H9 (cell line): ENCODE results near the gene USP5. TPM values are rescaled to one million over a fixed set of nuclear protein-coding genes. Genes with fewer than 3 reads are reported as not detected.

ENCODE experiments used
- DNase-seq: peaks from one replicate; pipeline ENCODE4 v3.0.0-alpha.2; 2017
- H2AFZ ChIP-seq: one replicate; pipeline ENCODE4 v1.6.1; 2013; ENCODE audit warnings: mild to moderate bottlenecking, low read length, control low read depth, moderate library complexity
- H2AK5ac ChIP-seq: 2 replicates; pipeline ENCODE4 v1.6.1; 2013; ENCODE audit warnings: low read length, control low read depth, mixed read lengths; ENCODE audit not compliant: insufficient read length
- H2BK120ac ChIP-seq: one replicate; pipeline ENCODE4 v1.6.1; 2013; ENCODE audit warnings: low read depth, mild to moderate bottlenecking, low read length, control low read depth, inconsistent platforms; ENCODE audit not compliant: poor library complexity, severe bottlenecking
- H2BK12ac ChIP-seq: 2 replicates; pipeline ENCODE4 v1.6.1; 2013; ENCODE audit warnings: low read length, control low read depth, mixed read lengths, low read depth; ENCODE audit not compliant: insufficient read length
- H2BK15ac ChIP-seq: 2 replicates; pipeline ENCODE4 v1.6.1; 2013; ENCODE audit warnings: low read depth, low read length, control low read depth
- H2BK20ac ChIP-seq: one replicate; pipeline ENCODE4 v1.6.1; 2013; ENCODE audit warnings: low read depth, mild to moderate bottlenecking, low read length, control low read depth, inconsistent platforms; ENCODE audit not compliant: poor library complexity, severe bottlenecking
- H2BK5ac ChIP-seq: 2 replicates; pipeline ENCODE4 v1.6.1; 2013; ENCODE audit warnings: low read length, control low read depth, mixed read lengths; ENCODE audit not compliant: insufficient read length
- H3K14ac ChIP-seq: 2 replicates; pipeline ENCODE4 v1.6.1; 2013; ENCODE audit warnings: low read length, control low read depth; ENCODE audit not compliant: insufficient read depth
- H3K18ac ChIP-seq: 2 replicates; pipeline ENCODE4 v1.6.1; 2013; ENCODE audit warnings: low read depth, mild to moderate bottlenecking, mixed read lengths, low read length, control low read depth; ENCODE audit not compliant: insufficient read length
- H3K23ac ChIP-seq: 2 replicates; pipeline ENCODE4 v1.6.1; 2013; ENCODE audit warnings: low read length, control low read depth, mixed read lengths, low read depth; ENCODE audit not compliant: insufficient read length
- H3K23me2 ChIP-seq: 2 replicates; pipeline ENCODE4 v1.6.1; 2013; ENCODE audit warnings: low read depth, mild to moderate bottlenecking, mixed read lengths, low read length, control low read depth; ENCODE audit not compliant: insufficient read length, poor library complexity, severe bottlenecking
- H3K27ac ChIP-seq: 2 replicates; pipeline ENCODE4 v1.5.1; 2013; ENCODE audit warnings: low read length, control low read depth, mixed read lengths, low read depth; ENCODE audit not compliant: insufficient read length
- H3K27me3 ChIP-seq: 2 replicates; pipeline ENCODE4 v1.6.1; 2013; ENCODE audit warnings: low read length, control low read depth, inconsistent platforms; ENCODE audit not compliant: insufficient read depth
- H3K4ac ChIP-seq: 2 replicates; pipeline ENCODE4 v1.6.1; 2013; ENCODE audit warnings: low read depth, mild to moderate bottlenecking, control low read depth, inconsistent platforms, low read length, moderate library complexity
- H3K4me1 ChIP-seq: 2 replicates; pipeline ENCODE4 v1.6.1; 2013; ENCODE audit warnings: low read length, control low read depth, inconsistent platforms; ENCODE audit not compliant: insufficient read depth
- H3K4me2 ChIP-seq: 2 replicates; pipeline ENCODE4 v1.6.1; 2013; ENCODE audit warnings: low read length, control low read depth, mixed read lengths; ENCODE audit not compliant: insufficient read length, insufficient read depth
- H3K56ac ChIP-seq: 2 replicates; pipeline ENCODE4 v1.6.1; 2013; ENCODE audit warnings: low read depth, mild to moderate bottlenecking, mixed read lengths, low read length, control low read depth; ENCODE audit not compliant: insufficient read length
- H3K79me1 ChIP-seq: 2 replicates; pipeline ENCODE4 v1.6.1; 2013; ENCODE audit warnings: low read depth, mild to moderate bottlenecking, moderate library complexity, low read length, control low read depth, inconsistent platforms; ENCODE audit not compliant: insufficient read depth, poor library complexity, severe bottlenecking
- H3K79me2 ChIP-seq: 2 replicates; pipeline ENCODE4 v1.6.1; 2013; ENCODE audit warnings: low read length, control low read depth, inconsistent platforms; ENCODE audit not compliant: insufficient read depth
- H3K9ac ChIP-seq: 2 replicates; pipeline ENCODE4 v1.6.1; 2013; ENCODE audit warnings: low read length, control low read depth, mixed read lengths; ENCODE audit not compliant: insufficient read length; ENCODE audit errors: extremely low read depth
- H3K9me3 ChIP-seq: one replicate; pipeline ENCODE4 v1.6.1; 2013; ENCODE audit warnings: low read depth, low read length, inconsistent platforms; ENCODE audit not compliant: control insufficient read depth
- H3T11ph ChIP-seq: one replicate; pipeline ENCODE4 v1.6.1; 2013; ENCODE audit warnings: mild to moderate bottlenecking, low read length, control low read depth, inconsistent platforms
- H4K20me1 ChIP-seq: one replicate; pipeline ENCODE4 v1.6.1; 2013; ENCODE audit not compliant: control insufficient read depth, insufficient read length, insufficient read depth
- H4K5ac ChIP-seq: 2 replicates; pipeline ENCODE4 v1.6.1; 2013; ENCODE audit warnings: low read depth, mild to moderate bottlenecking, mixed read lengths, low read length, control low read depth; ENCODE audit not compliant: insufficient read length
- H4K8ac ChIP-seq: replicated peaks from 2 replicates; pipeline ENCODE4 v1.6.1; 2013; ENCODE audit warnings: low read length, control low read depth, mixed read lengths, low read depth; ENCODE audit not compliant: insufficient read length
- H4K91ac ChIP-seq: 2 replicates; pipeline ENCODE4 v1.6.1; 2013; ENCODE audit warnings: low read depth, mild to moderate bottlenecking, moderate library complexity, mixed read lengths, low read length, control low read depth; ENCODE audit not compliant: insufficient read length
- H3K27ac Mint-ChIP-seq, 3 experiments: 2 replicates in 2 of 3; 3 replicates in 1 of 3; pipeline ENCODE4 v1.8.0; 2020 to 2021; ENCODE audit warnings: mixed read lengths in 3 of 3, mild to moderate bottlenecking in 1 of 3, moderate library complexity in 1 of 3
- H3K27me3 Mint-ChIP-seq: 2 replicates; pipeline ENCODE4 v1.8.0; 2021; ENCODE audit warnings: low read depth, mild to moderate bottlenecking, moderate library complexity, mixed read lengths
- H3K36me3 Mint-ChIP-seq, 3 experiments: 2 replicates in 2 of 3; 3 replicates in 1 of 3; pipeline ENCODE4 v1.8.0; 2020 to 2021; ENCODE audit warnings: low read depth in 3 of 3, mixed read lengths in 3 of 3; ENCODE audit not compliant: insufficient read depth in 1 of 3
- H3K4me1 Mint-ChIP-seq, 2 experiments: 2 replicates each; pipeline ENCODE4 v1.8.0; 2020; ENCODE audit warnings: mixed read lengths in 2 of 2
- H3K4me3 Mint-ChIP-seq, 2 experiments: 2 replicates in 1 of 2; 3 replicates in 1 of 2; pipeline ENCODE4 v1.8.0; 2020 to 2021; ENCODE audit warnings: mild to moderate bottlenecking in 2 of 2, mixed read lengths in 2 of 2, moderate library complexity in 1 of 2
- H3K9me3 Mint-ChIP-seq, 2 experiments: 2 replicates in 1 of 2; 3 replicates in 1 of 2; pipeline ENCODE4 v1.8.0; 2020; ENCODE audit warnings: mild to moderate bottlenecking in 2 of 2, mixed read lengths in 2 of 2, moderate library complexity in 1 of 2
- WGBS: extraction: QIAGEN DNeasy Blood & Tissue Kit; methylation state at CpG from one replicate; pipeline ENCODE4 v1.1.7; 2013; ENCODE audit warnings: missing lambda C conversion rate, low lambda C conversion rate, mixed read lengths; ENCODE audit not compliant: insufficient read length; ENCODE audit errors: extremely low coverage; 5-methylcytosine and 5-hydroxymethylcytosine counted together
- total RNA-seq: library from RNA; stranded (reverse); gene quantifications from 2 replicates; pipeline ENCODE4 v1.2.1, GENCODE V29; 2021
- TF ChIP-seq, protein P1 (sequence below): fragments of 200-600 bp; sonication (generic); conservative IDR thresholded peaks from 3 replicates; pipeline ENCODE4 v1.8.0; 2021; ENCODE audit warnings: antibody characterized with exemption, mild to moderate bottlenecking

USP5 gene
- total RNA-seq, 1 experiment from 2014 or later, result 143 TPM

- H2BK120ac ChIP-seq, result no peak overlapping the region
- peaks cover 4 to 21% of the 10 kb centered on the region in 2 experiments; a peak in 3 of 4 replicates for H3K4me1 Mint-ChIP-seq
- H4K8ac ChIP-seq, result no peak overlapping the region
- no peak overlapping the region for H4K5ac ChIP-seq
- H2BK12ac ChIP-seq, result no peak overlapping the region
- no peak overlapping the region for H3K4ac ChIP-seq
- H3K27me3 Mint-ChIP-seq, result no peaks in the 10 kb centered on the region
- H3K27ac Mint-ChIP-seq, result peak overlapping the region in 2 of 3 experiments; percentile 85 to 92; a peak in 5 of 7 replicates
- no peaks in the 10 kb centered on the region for H3K27me3 ChIP-seq
- H3K4me2 ChIP-seq, result no peak overlapping the region
- no peaks in the 10 kb centered on the region for H3K9me3 ChIP-seq
- no peak overlapping the region for H3K56ac ChIP-seq
- no peaks in the 10 kb centered on the region for H3K4me1 ChIP-seq
- no peaks in the 10 kb centered on the region for H4K20me1 ChIP-seq
- H2AFZ ChIP-seq, result no peak overlapping the region
- H3K9ac ChIP-seq, result no peak overlapping the region
- no peak overlapping the region for H3K18ac ChIP-seq
- no peaks in the 10 kb centered on the region; a peak in 1 of 5 replicates for H3K9me3 Mint-ChIP-seq
- H3K23ac ChIP-seq, result no peak overlapping the region
- H3K36me3 Mint-ChIP-seq, result peaks cover 31 to 76% (median 68%) of the 10 kb centered on the region in 3 experiments
- no CpG with 5 or more reads among the region's 16 CpGs for WGBS
- H3K79me2 ChIP-seq, result no peaks in the 10 kb centered on the region
- TF ChIP-seq, protein P1, sequence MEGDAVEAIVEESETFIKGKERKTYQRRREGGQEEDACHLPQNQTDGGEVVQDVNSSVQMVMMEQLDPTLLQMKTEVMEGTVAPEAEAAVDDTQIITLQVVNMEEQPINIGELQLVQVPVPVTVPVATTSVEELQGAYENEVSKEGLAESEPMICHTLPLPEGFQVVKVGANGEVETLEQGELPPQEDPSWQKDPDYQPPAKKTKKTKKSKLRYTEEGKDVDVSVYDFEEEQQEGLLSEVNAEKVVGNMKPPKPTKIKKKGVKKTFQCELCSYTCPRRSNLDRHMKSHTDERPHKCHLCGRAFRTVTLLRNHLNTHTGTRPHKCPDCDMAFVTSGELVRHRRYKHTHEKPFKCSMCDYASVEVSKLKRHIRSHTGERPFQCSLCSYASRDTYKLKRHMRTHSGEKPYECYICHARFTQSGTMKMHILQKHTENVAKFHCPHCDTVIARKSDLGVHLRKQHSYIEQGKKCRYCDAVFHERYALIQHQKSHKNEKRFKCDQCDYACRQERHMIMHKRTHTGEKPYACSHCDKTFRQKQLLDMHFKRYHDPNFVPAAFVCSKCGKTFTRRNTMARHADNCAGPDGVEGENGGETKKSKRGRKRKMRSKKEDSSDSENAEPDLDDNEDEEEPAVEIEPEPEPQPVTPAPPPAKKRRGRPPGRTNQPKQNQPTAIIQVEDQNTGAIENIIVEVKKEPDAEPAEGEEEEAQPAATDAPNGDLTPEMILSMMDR, result peak; percentile 32; the same call in 2 of the 3 replicates
- H3K79me1 ChIP-seq, result no peaks in the 10 kb centered on the region
- DNase-seq, result peak; percentile 83
- H3K14ac ChIP-seq, result no peak overlapping the region
- H2BK20ac ChIP-seq, result no peak overlapping the region
- H3K4me3 Mint-ChIP-seq, result no peak overlapping the region; a peak in 2 of 5 replicates
- H3K23me2 ChIP-seq, result no peaks in the 10 kb centered on the region
- no peak overlapping the region for H2AK5ac ChIP-seq
- no peak overlapping the region for H2BK15ac ChIP-seq
- no peak overlapping the region for H2BK5ac ChIP-seq
- no peak overlapping the region for H4K91ac ChIP-seq
- H3K27ac ChIP-seq, result no peak overlapping the region
- H3T11ph ChIP-seq, result no peak overlapping the region
These were observed 8.6 kb upstream of the USP5 start for GRCh38 chr12:6843118-6843902.
